ENCODE measurements around the gene DLL4. TPM values are rescaled to one million over a fixed set of nuclear protein-coding genes. Genes with fewer than 3 reads are reported as not detected.
A peak's percentile ranks its signal among the peaks of the same experiment; 100 is the strongest.

The DLL4 gene
- 0.09 TPM for polyA plus RNA-seq (2012; ENCODE audit: low read depth, missing spikeins)

DNA sequence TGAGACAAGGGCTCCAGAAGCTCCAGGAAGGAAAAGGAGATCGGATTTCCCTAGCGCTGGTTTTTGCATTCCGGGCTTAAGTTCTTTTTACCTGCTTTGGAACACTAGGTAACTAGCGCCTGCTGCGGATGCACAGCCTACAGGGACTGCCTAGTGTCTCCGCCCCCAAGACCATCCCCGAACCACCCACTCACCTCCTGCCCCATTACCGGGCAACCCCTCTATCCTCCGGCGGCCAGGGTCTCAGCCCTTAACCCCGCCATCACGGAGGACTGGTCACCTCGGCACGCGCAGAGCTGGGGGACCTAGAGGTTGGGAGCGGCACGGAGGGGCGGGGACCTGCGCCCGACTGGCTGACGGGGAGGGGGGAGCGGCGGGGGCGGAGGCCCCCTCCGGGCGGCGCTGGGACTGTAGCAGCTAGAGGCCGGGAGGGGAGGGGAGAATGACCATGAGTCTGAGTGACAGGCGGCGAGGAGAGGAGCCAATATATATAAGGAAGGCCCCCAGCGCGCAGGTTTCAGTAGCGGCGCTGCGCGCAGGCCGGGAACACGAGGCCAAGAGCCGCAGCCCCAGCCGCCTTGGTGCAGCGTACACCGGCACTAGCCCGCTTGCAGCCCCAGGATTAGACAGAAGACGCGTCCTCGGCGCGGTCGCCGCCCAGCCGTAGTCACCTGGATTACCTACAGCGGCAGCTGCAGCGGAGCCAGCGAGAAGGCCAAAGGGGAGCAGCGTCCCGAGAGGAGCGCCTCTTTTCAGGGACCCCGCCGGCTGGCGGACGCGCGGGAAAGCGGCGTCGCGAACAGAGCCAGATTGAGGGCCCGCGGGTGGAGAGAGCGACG is at the start of gene DLL4:
Gene DLL4 (plus strand): TSS at position 520 of the 839 bp plus-strand sequence. CDS start 329 bp downstream, outside the sequence.
- FAIRE-seq: peak; percentile 66

GRCh38 chr15:40879609-40880008 is 49.5 kb upstream of the DLL4 start:
- FAIRE-seq (no peak), DNase-seq (ENCODE audit: insufficient read length, low spot score) (no peak)
- TF ChIP-seq POU2F2 (IDR thresholded peaks at IDR 0.05; ENCODE audit: low read depth, low read length): no peak
- TF ChIP-seq POLR2A (IDR thresholded peaks at IDR 0.05; ENCODE audit: low read depth, low read length): no peak
- no peak for TF ChIP-seq SPI1 (IDR thresholded peaks at IDR 0.05; ENCODE audit: low read depth, low read length)
- TF ChIP-seq POLR2AphosphoS5 (IDR thresholded peaks at IDR 0.05; ENCODE audit: low read depth, low read length): no peak
- no peak for TF ChIP-seq TAF1 (IDR thresholded peaks at IDR 0.05; ENCODE audit: low read depth, low read length)

More for the DNA sequence above, at the start of gene DLL4:
- TF ChIP-seq POLR2A (IDR thresholded peaks at IDR 0.05; ENCODE audit: low read depth, low read length) (no peak), TAF1 (IDR thresholded peaks at IDR 0.05; ENCODE audit: low read depth, low read length) (no peak), SPI1 (IDR thresholded peaks at IDR 0.05; ENCODE audit: low read depth, low read length) (no peak), PAX5 (IDR thresholded peaks at IDR 0.05; ENCODE audit: insufficient read depth, low read length, severe bottlenecking) (no peak)
- DNase-seq (ENCODE audit: insufficient read length, low spot score): no peak

- FAIRE-seq: no peak
- TF ChIP-seq POU2F2 (IDR thresholded peaks at IDR 0.05; ENCODE audit: low read depth, low read length) (no peak), PAX5 (IDR thresholded peaks at IDR 0.05; ENCODE audit: insufficient read depth, low read length, severe bottlenecking) (no peak), SPI1 (IDR thresholded peaks at IDR 0.05; ENCODE audit: low read depth, low read length) (no peak), POLR2AphosphoS5 (IDR thresholded peaks at IDR 0.05; ENCODE audit: low read depth, low read length) (no peak), TAF1 (IDR thresholded peaks at IDR 0.05; ENCODE audit: low read depth, low read length) (no peak)
These were observed 47.8 kb upstream of the DLL4 start for GRCh38 chr15:40881351-40881750.

GRCh38 chr15:40886586-40886985 is 42.6 kb upstream of the DLL4 start:
- FAIRE-seq (no peak), DNase-seq (ENCODE audit: insufficient read length, low spot score) (no peak)
- TF ChIP-seq PAX5 (IDR thresholded peaks at IDR 0.05; ENCODE audit: insufficient read depth, low read length, severe bottlenecking) (no peak), POLR2AphosphoS5 (IDR thresholded peaks at IDR 0.05; ENCODE audit: low read depth, low read length) (no peak)

More at GRCh38 chr15:40881351-40881750, 47.8 kb upstream of the DLL4 start:
- no peak for DNase-seq (ENCODE audit: insufficient read length, low spot score)

- DNase-seq (ENCODE audit: insufficient read length, low spot score): no peak
- TF ChIP-seq POLR2A (IDR thresholded peaks at IDR 0.05; ENCODE audit: low read depth, low read length): no peak
- no peak for TF ChIP-seq POU2F2 (IDR thresholded peaks at IDR 0.05; ENCODE audit: low read depth, low read length)
- no peak for TF ChIP-seq SPI1 (IDR thresholded peaks at IDR 0.05; ENCODE audit: low read depth, low read length)
- TF ChIP-seq PAX5 (IDR thresholded peaks at IDR 0.05; ENCODE audit: insufficient read depth, low read length, severe bottlenecking): no peak
- no peak for TF ChIP-seq POLR2AphosphoS5 (IDR thresholded peaks at IDR 0.05; ENCODE audit: low read depth, low read length)
- no peak for TF ChIP-seq TAF1 (IDR thresholded peaks at IDR 0.05; ENCODE audit: low read depth, low read length)
- no peak for FAIRE-seq
These were observed 40.0 kb upstream of the DLL4 start for GRCh38 chr15:40889112-40889511.

DNA sequence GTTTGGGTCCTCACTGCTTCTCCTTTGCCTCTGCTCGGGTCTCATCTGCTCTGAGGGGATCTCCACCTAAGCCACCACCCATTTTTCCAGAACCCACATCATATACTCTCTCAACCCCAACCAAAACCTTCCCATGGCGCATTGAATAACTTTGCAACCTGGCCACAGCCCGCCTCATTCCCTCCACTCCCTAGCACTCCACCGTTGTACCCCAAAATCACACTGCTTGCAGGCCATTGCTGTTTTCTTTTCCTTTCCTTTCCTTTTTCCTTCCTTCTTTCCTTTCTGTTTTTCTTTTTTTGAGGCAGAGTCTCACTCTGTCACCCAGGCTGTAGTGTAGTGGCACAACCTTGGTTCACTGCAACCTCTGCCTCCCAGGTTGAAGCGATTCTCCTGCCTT is 38.0 kb upstream of the DLL4 start:
- no peak for TF ChIP-seq POU2F2 (IDR thresholded peaks at IDR 0.05; ENCODE audit: low read depth, low read length)
- no peak for TF ChIP-seq POLR2AphosphoS5 (IDR thresholded peaks at IDR 0.05; ENCODE audit: low read depth, low read length)
- TF ChIP-seq SPI1 (IDR thresholded peaks at IDR 0.05; ENCODE audit: low read depth, low read length): no peak
- no peak for TF ChIP-seq TAF1 (IDR thresholded peaks at IDR 0.05; ENCODE audit: low read depth, low read length)
- TF ChIP-seq POLR2A (IDR thresholded peaks at IDR 0.05; ENCODE audit: low read depth, low read length): no peak
- TF ChIP-seq PAX5 (IDR thresholded peaks at IDR 0.05; ENCODE audit: insufficient read depth, low read length, severe bottlenecking): no peak
- DNase-seq (ENCODE audit: insufficient read length, low spot score): no peak

DNA sequence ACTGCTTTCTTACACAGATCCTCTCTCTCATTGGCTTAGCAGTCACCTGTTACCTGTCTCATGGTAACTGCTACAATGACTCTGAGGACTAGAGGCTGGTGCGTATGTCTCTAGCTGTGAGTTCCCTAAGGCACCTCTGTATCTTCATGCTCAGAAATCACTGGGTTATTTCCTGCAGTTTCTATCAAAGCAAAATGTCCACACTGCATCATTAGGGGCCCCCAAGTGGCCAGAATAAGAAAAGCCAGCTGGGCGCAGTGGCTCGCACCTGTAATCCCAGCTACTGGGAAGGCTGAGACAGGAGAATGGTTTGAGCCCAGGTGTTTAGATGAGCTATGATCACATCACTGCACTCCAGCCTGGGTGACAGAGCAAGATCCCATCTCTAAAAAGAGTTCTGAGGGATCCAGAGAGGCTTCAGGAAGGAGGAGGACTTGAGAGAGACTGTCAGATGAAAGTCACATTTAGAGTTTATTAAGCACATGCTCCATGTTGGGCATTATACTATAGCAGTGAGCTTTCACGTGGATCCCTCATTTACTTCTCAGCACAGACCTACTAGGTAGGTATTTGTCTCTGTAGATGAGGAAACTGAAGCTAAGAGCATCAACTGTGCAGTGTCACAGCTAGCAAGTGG is 37.2 kb upstream of the DLL4 start:
- TF ChIP-seq POLR2AphosphoS5 (IDR thresholded peaks at IDR 0.05; ENCODE audit: low read depth, low read length): no peak
- no peak for TF ChIP-seq SPI1 (IDR thresholded peaks at IDR 0.05; ENCODE audit: low read depth, low read length)
- no peak for TF ChIP-seq PAX5 (IDR thresholded peaks at IDR 0.05; ENCODE audit: insufficient read depth, low read length, severe bottlenecking)
- TF ChIP-seq TAF1 (IDR thresholded peaks at IDR 0.05; ENCODE audit: low read depth, low read length): no peak
- TF ChIP-seq POU2F2 (IDR thresholded peaks at IDR 0.05; ENCODE audit: low read depth, low read length): no peak
- TF ChIP-seq POLR2A (IDR thresholded peaks at IDR 0.05; ENCODE audit: low read depth, low read length): no peak
- DNase-seq (ENCODE audit: insufficient read length, low spot score) (no peak), FAIRE-seq (peak; percentile 16)

More for the DNA sequence above, 38.0 kb upstream of the DLL4 start:
- FAIRE-seq: no peak

- TF ChIP-seq SPI1 (IDR thresholded peaks at IDR 0.05; ENCODE audit: low read depth, low read length) (no peak), POLR2AphosphoS5 (IDR thresholded peaks at IDR 0.05; ENCODE audit: low read depth, low read length) (no peak), POU2F2 (IDR thresholded peaks at IDR 0.05; ENCODE audit: low read depth, low read length) (no peak), PAX5 (IDR thresholded peaks at IDR 0.05; ENCODE audit: insufficient read depth, low read length, severe bottlenecking) (no peak), POLR2A (IDR thresholded peaks at IDR 0.05; ENCODE audit: low read depth, low read length) (no peak), TAF1 (IDR thresholded peaks at IDR 0.05; ENCODE audit: low read depth, low read length) (no peak)
- FAIRE-seq (no peak), DNase-seq (ENCODE audit: insufficient read length, low spot score) (no peak)
These were observed 36.6 kb upstream of the DLL4 start for GRCh38 chr15:40892447-40893012.

GRCh38 chr15:40893019-40893670 is 36.0 kb upstream of the DLL4 start:
- FAIRE-seq: peak; percentile 40
- no peak for DNase-seq (ENCODE audit: insufficient read length, low spot score)
- TF ChIP-seq TAF1 (IDR thresholded peaks at IDR 0.05; ENCODE audit: low read depth, low read length) (no peak), PAX5 (IDR thresholded peaks at IDR 0.05; ENCODE audit: insufficient read depth, low read length, severe bottlenecking) (no peak), SPI1 (IDR thresholded peaks at IDR 0.05; ENCODE audit: low read depth, low read length) (no peak), POLR2AphosphoS5 (IDR thresholded peaks at IDR 0.05; ENCODE audit: low read depth, low read length) (no peak), POU2F2 (IDR thresholded peaks at IDR 0.05; ENCODE audit: low read depth, low read length) (no peak), POLR2A (IDR thresholded peaks at IDR 0.05; ENCODE audit: low read depth, low read length) (no peak)
